Measurements from ENCODE around the gene ITIH4. TPM values are rescaled to one million over a fixed set of nuclear protein-coding genes. Genes with fewer than 3 reads are reported as not detected.

Gene ITIH4
- total RNA-seq, 1 experiment from 2014 or later, result 1.5 TPM

DNA sequence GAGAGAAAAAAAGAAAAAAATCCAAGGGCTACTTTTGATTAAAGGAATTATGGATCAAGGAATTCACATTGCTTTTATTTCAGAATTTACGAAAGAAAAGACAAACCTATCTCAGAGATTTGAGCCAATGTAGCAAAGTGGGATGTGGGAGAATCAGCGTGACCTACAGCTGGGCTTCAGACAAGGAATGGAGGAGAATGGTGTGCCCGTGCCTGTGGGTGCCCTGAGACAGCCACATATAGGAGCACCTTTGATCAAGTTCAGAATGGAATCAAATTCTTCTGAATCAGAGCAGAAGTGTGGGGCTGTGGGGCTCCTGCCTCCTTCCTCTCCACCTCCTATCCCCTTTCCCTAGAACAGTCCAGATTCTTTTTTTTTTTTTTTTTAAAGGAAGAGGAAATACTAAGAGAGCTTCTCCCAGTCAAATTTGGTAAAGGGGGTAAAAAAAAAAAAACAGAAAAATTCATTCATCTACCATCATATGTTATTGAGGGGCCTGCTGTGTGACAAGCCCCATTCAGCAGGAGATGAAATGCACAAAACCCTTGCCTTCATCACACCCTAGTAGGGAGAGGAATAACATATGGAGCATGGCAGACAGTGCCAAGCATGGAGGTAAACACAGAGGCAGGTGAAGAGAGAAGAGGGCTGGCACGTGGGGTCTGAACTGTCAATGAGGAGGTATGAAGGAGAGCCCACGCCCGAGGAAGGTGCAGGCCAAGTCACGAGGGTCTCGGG, 29.4 kb upstream of the ITIH4 start:
- POLR2A ChIA-PET, result no interaction called here
- CTCF ChIA-PET, result no interaction called here
- BruUV-seq (replicated peaks), result no TSS peak
- intact Hi-C loops (cut with micrococcal nuclease; ENCODE audit: unreplicated experiment), result no loop called here
- H3K27me3 ChIP-seq (ENCODE audit: control insufficient read depth, insufficient read depth, low read length), result no peaks in the 10 kb centered on the region
- TF ChIP-seq SIN3A (IDR thresholded peaks at IDR 0.05; ENCODE audit: borderline replicate concordance, insufficient read depth, low read depth, low read length) (no peak), POLR2AphosphoS5 (IDR thresholded peaks at IDR 0.05; ENCODE audit: low read depth, low read length) (no peak), TCF7L2 (IDR thresholded peaks at IDR 0.05; ENCODE audit: low read depth, low read length) (no peak)
- TF ChIP-seq, protein P1, sequence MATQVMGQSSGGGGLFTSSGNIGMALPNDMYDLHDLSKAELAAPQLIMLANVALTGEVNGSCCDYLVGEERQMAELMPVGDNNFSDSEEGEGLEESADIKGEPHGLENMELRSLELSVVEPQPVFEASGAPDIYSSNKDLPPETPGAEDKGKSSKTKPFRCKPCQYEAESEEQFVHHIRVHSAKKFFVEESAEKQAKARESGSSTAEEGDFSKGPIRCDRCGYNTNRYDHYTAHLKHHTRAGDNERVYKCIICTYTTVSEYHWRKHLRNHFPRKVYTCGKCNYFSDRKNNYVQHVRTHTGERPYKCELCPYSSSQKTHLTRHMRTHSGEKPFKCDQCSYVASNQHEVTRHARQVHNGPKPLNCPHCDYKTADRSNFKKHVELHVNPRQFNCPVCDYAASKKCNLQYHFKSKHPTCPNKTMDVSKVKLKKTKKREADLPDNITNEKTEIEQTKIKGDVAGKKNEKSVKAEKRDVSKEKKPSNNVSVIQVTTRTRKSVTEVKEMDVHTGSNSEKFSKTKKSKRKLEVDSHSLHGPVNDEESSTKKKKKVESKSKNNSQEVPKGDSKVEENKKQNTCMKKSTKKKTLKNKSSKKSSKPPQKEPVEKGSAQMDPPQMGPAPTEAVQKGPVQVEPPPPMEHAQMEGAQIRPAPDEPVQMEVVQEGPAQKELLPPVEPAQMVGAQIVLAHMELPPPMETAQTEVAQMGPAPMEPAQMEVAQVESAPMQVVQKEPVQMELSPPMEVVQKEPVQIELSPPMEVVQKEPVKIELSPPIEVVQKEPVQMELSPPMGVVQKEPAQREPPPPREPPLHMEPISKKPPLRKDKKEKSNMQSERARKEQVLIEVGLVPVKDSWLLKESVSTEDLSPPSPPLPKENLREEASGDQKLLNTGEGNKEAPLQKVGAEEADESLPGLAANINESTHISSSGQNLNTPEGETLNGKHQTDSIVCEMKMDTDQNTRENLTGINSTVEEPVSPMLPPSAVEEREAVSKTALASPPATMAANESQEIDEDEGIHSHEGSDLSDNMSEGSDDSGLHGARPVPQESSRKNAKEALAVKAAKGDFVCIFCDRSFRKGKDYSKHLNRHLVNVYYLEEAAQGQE (IDR thresholded peaks at IDR 0.05; ENCODE audit: insufficient read depth in 1 of 2, low read depth in 2 of 2, low read length in 1 of 2), result no peak
- TF ChIP-seq, protein P2, sequence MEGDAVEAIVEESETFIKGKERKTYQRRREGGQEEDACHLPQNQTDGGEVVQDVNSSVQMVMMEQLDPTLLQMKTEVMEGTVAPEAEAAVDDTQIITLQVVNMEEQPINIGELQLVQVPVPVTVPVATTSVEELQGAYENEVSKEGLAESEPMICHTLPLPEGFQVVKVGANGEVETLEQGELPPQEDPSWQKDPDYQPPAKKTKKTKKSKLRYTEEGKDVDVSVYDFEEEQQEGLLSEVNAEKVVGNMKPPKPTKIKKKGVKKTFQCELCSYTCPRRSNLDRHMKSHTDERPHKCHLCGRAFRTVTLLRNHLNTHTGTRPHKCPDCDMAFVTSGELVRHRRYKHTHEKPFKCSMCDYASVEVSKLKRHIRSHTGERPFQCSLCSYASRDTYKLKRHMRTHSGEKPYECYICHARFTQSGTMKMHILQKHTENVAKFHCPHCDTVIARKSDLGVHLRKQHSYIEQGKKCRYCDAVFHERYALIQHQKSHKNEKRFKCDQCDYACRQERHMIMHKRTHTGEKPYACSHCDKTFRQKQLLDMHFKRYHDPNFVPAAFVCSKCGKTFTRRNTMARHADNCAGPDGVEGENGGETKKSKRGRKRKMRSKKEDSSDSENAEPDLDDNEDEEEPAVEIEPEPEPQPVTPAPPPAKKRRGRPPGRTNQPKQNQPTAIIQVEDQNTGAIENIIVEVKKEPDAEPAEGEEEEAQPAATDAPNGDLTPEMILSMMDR (IDR thresholded peaks at IDR 0.05), result no peak
- no peak overlapping the region for H3K27ac ChIP-seq (ENCODE audit: low read length)
- no peaks in the 10 kb centered on the region for H3K9me3 ChIP-seq (ENCODE audit: control insufficient read depth, insufficient read depth, low read depth, low read length)
- H3K36me3 ChIP-seq (ENCODE audit: control insufficient read depth, insufficient read depth, low read length), result no peaks in the 10 kb centered on the region
- H3K4me3 ChIP-seq (ENCODE audit: low read depth in 2 of 2, low read length in 2 of 2), result no peak overlapping the region
- ATAC-seq (no peak), DNase-seq (ENCODE audit: low read depth, low spot score) (no peak)
- in situ Hi-C loops (cut with HindIII; ENCODE audit: low pct_unique_long_range_greater_than_20kb, low sequenced_read_pairs), result no loop called here
- no peaks in the 10 kb centered on the region for H3K4me1 ChIP-seq (ENCODE audit: control insufficient read depth, insufficient read depth, low read length)

DNA sequence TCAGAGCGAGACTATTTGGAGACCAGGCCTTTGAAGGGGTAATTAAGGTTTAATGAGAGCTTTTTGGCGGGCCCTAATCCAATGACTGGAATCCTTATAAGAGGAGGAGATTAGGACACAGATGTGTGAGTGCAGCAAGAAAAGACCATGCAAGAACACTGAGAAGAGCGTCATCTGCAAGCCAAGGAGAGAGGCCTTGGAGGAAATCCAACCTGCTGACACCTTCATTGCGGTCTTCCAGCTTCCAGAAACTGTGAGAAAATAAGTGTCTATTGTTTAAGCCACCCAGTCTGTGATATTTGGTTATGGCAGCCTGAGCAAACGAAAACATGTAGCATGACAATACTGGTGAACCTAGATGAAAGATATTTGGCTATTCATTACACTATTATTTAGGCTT, 27.4 kb upstream of the ITIH4 start:
- TF ChIP-seq, protein P1 (IDR thresholded peaks at IDR 0.05; ENCODE audit: insufficient read depth in 1 of 2, low read depth in 2 of 2, low read length in 1 of 2), result no peak
- no peak for TF ChIP-seq POLR2AphosphoS5 (IDR thresholded peaks at IDR 0.05; ENCODE audit: low read depth, low read length)
- no peak for TF ChIP-seq TCF7L2 (IDR thresholded peaks at IDR 0.05; ENCODE audit: low read depth, low read length)
- TF ChIP-seq, protein P2 (IDR thresholded peaks at IDR 0.05), result no peak
- TF ChIP-seq SIN3A (IDR thresholded peaks at IDR 0.05; ENCODE audit: borderline replicate concordance, insufficient read depth, low read depth, low read length), result no peak
- ChIA-PET POLR2A (no interaction called here), CTCF (no interaction called here)
- in situ Hi-C loops (cut with HindIII; ENCODE audit: low pct_unique_long_range_greater_than_20kb, low sequenced_read_pairs), result no loop called here
- Histone ChIP-seq H3K27ac (ENCODE audit: low read length) (no peak overlapping the region), H3K36me3 (ENCODE audit: control insufficient read depth, insufficient read depth, low read length) (no peaks in the 10 kb centered on the region), H3K9me3 (ENCODE audit: control insufficient read depth, insufficient read depth, low read depth, low read length) (no peaks in the 10 kb centered on the region), H3K27me3 (ENCODE audit: control insufficient read depth, insufficient read depth, low read length) (no peaks in the 10 kb centered on the region), H3K4me3 (ENCODE audit: low read depth in 2 of 2, low read length in 2 of 2) (no peak overlapping the region), H3K4me1 (ENCODE audit: control insufficient read depth, insufficient read depth, low read length) (no peaks in the 10 kb centered on the region)
- intact Hi-C loops (cut with micrococcal nuclease; ENCODE audit: unreplicated experiment), result no loop called here
- no peak for ATAC-seq
- no peak for DNase-seq (ENCODE audit: low read depth, low spot score)
- BruUV-seq (replicated peaks), result no TSS peak
